GM12878 (cell line): ENCODE results near the gene CATSPERD. TPM values are rescaled to one million over a fixed set of nuclear protein-coding genes. Genes with fewer than 3 reads are reported as not detected.

Source experiments
- ATAC-seq: fragments of 200-7000 bp; cut with Tn5 transposase; 3 replicates; pipeline ENCODE4 v1.9.1; 2020; ENCODE audit warnings: mild to moderate bottlenecking, moderate library complexity
- BruUV-seq: library from RNA; stranded (reverse); fragments of 400-500 nt; replicated peaks from 2 replicates; lab custom pipeline; 2021; lab: Mats Ljungman, UMichigan
- CTCF ChIA-PET: fragments of 300-600 bp; sonication (Branson Sonifier 250); formaldehyde crosslinking; extraction: SDS; loops from one replicate; lab custom pipeline; 2021; ENCODE audit warnings: inconsistent platforms; lab: Yijun Ruan, JAX
- POLR2A ChIA-PET: fragments of 350-600 bp; formaldehyde crosslinking; extraction: SDS; loops from one replicate; lab custom pipeline; 2021; ENCODE audit warnings: inconsistent platforms; lab: Charles Lee
- RAD21 ChIA-PET: fragments of 300-600 bp; sonication (Branson Sonifier 250); formaldehyde crosslinking; loops from one replicate; lab custom pipeline; 2023; ENCODE audit warnings: antibody characterized with exemption; ENCODE audit not compliant: unreplicated experiment; lab: Charles Lee
- SMC1A ChIA-PET: fragments of 300-600 bp; sonication (Branson Sonifier 250); formaldehyde crosslinking; loops from one replicate; lab custom pipeline; 2023; ENCODE audit not compliant: unreplicated experiment, uncharacterized antibody; lab: Charles Lee
- DNase-seq: peaks from one replicate; pipeline ENCODE4 v3.0.0-alpha.2; 2011; ENCODE audit warnings: low read depth, low spot score
- FAIRE-seq: peaks from 3 replicates; lab custom pipeline; 2011; peaks lifted over from hg19 to GRCh38; lab: Jason Lieb, UNC
- H2AFZ ChIP-seq: 2 replicates; pipeline ENCODE4 v1.6.0; 2011; ENCODE audit warnings: low read depth, low read length, control low read depth; ENCODE audit not compliant: control insufficient read depth
- H3K27ac ChIP-seq: 2 replicates; pipeline ENCODE4 v1.5.1; 2011; ENCODE audit warnings: control low read depth; ENCODE audit not compliant: control insufficient read depth, insufficient read depth
- H3K27me3 ChIP-seq, 2 experiments: replicated peaks in 1 of 2; 2 replicates each; pipeline versions ENCODE4 v1.6.0 to v1.6.1; 2011; ENCODE audit warnings: low read length in 1 of 2; ENCODE audit not compliant: control insufficient read depth in 2 of 2, insufficient read depth in 2 of 2
- H3K36me3 ChIP-seq, 2 experiments: 2 replicates each; pipeline ENCODE4 v1.5.1; 2011; ENCODE audit warnings: low read length in 1 of 2; ENCODE audit not compliant: control insufficient read depth in 2 of 2, insufficient read depth in 2 of 2
- H3K4me1 ChIP-seq: 2 replicates; pipeline ENCODE4 v1.6.1; 2011; ENCODE audit warnings: mild to moderate bottlenecking, low read length, moderate library complexity, mixed read lengths; ENCODE audit not compliant: control insufficient read depth, insufficient read depth
- H3K4me2 ChIP-seq: 2 replicates; pipeline ENCODE4 v1.6.0; 2011; ENCODE audit warnings: control low read depth; ENCODE audit not compliant: control insufficient read depth, insufficient read depth
- H3K4me3 ChIP-seq: fragments of 200-600 bp; sonication (generic); 2 replicates; pipeline ENCODE4 v1.5.1; 2016
- H3K79me2 ChIP-seq: 2 replicates; pipeline ENCODE4 v1.6.0; 2011; ENCODE audit warnings: low read length; ENCODE audit not compliant: control insufficient read depth, insufficient read depth
- H3K9ac ChIP-seq: 2 replicates; pipeline ENCODE4 v1.8.0; 2011; ENCODE audit warnings: low read length, control low read depth, mixed read lengths; ENCODE audit not compliant: control insufficient read depth, insufficient read depth
- H3K9me3 ChIP-seq: replicated peaks from 3 replicates; pipeline ENCODE4 v1.5.1; 2011; ENCODE audit warnings: mild to moderate bottlenecking, low read length; ENCODE audit not compliant: control insufficient read depth, insufficient read depth
- H4K20me1 ChIP-seq: 2 replicates; pipeline ENCODE4 v1.6.0; 2011; ENCODE audit not compliant: control insufficient read depth, insufficient read depth
- ATF7 ChIP-seq: fragments of 450-650 bp; IDR thresholded peaks from 2 replicates; pipeline ENCODE4 v1.6.1; 2016; ENCODE audit warnings: low read depth, mild to moderate bottlenecking
- KAT2A ChIP-seq: conservative IDR thresholded peaks from 2 replicates; pipeline ENCODE4 v1.6.1; 2011; ENCODE audit warnings: low read depth, low read length; ENCODE audit not compliant: control insufficient read depth
- KDM1A ChIP-seq: fragments of 200-600 bp; sonication (generic); IDR thresholded peaks from 2 replicates; pipeline ENCODE4 v1.6.1; 2016; ENCODE audit warnings: borderline replicate concordance
- MEF2A ChIP-seq: IDR thresholded peaks from 2 replicates; pipeline ENCODE4 v1.6.1; 2011; ENCODE audit warnings: low read depth, mild to moderate bottlenecking, low read length, moderate library complexity; ENCODE audit not compliant: insufficient read depth
- NBN ChIP-seq: fragments of 450-650 bp; IDR thresholded peaks from 2 replicates; pipeline ENCODE4 v1.6.1; 2016
- NFYA ChIP-seq: IDR thresholded peaks from 2 replicates; pipeline ENCODE4 v1.6.1; 2011; ENCODE audit warnings: low read depth, mild to moderate bottlenecking, low read length, improper control_type of control experiment, borderline replicate concordance
- SIN3A ChIP-seq: IDR thresholded peaks from 2 replicates; pipeline ENCODE4 v1.6.1; 2012; ENCODE audit warnings: low read depth, low read length, improper control_type of control experiment
- ZNF274 ChIP-seq: IDR thresholded peaks from one replicate; pipeline ENCODE4 v1.8.0; 2011; ENCODE audit not compliant: insufficient read length, insufficient read depth
- WGBS: methylation state at CpG from one replicate; pipeline ENCODE4 v1.1.6; 2016; ENCODE audit warnings: low lambda C conversion rate; ENCODE audit not compliant: insufficient replicate concordance, insufficient coverage; ENCODE audit errors: missing lambda C conversion rate; 5-methylcytosine and 5-hydroxymethylcytosine counted together
- in situ Hi-C: fragments of 300-500 bp; cut with MboI; formaldehyde crosslinking; loops from 9 replicates; pipeline ENCODE4 v1.14.3; 2018; ENCODE audit warnings: mixed read lengths
- intact Hi-C: fragments of 100-400 bp; cut with micrococcal nuclease; formaldehyde crosslinking; loops from one replicate; pipeline ENCODE4 v1.14.2; 2022; ENCODE audit not compliant: unreplicated experiment
- polyA plus RNA-seq, 11 experiments: library from polyadenylated mRNA; depleted of rRNA in 4 of 11; unstranded in 6 of 11; stranded (reverse) in 5 of 11; fragments of >200 nt; fragmentation: Nextera tagmentation in 4 of 11; fragmentation: Illumina TruSeq in 1 of 11; extraction: Ambion mirVana in 4 of 11; extraction: Trizol in 1 of 11; gene quantifications; 1 replicate in 1 of 11; 2 replicates in 10 of 11; pipeline versions ENCODE4 v1.2.1 to v1.2.3, GENCODE V29; 2011 to 2016; ENCODE audit warnings: inconsistent platforms in 2 of 11, missing spikeins in 2 of 11, low read depth in 1 of 11
- total RNA-seq, 4 experiments: library from RNA; depleted of rRNA in 3 of 4; stranded (reverse); fragments of >200 nt in 3 of 4; fragmentation: Illumina TruSeq in 1 of 4; extraction: Trizol in 1 of 4; gene quantifications; 2 replicates each; pipeline versions ENCODE4 v1.2.1 to v1.2.3, GENCODE V29; 2013 to 2021
- TF ChIP-seq, protein P1 (sequence below): fragments of 450-650 bp; formaldehyde crosslinking; IDR thresholded peaks from 2 replicates; pipeline ENCODE4 v1.4.0; 2020; ENCODE audit warnings: mild to moderate bottlenecking, moderate library complexity

CATSPERD gene
- total and polyA plus RNA-seq, 10 of the 15 experiments (the other 5 are each of a cell fraction or from before 2014, with no cell fraction given), result 0.02 to 0.38 (median 0.11) TPM; not detected in 5

DNA sequence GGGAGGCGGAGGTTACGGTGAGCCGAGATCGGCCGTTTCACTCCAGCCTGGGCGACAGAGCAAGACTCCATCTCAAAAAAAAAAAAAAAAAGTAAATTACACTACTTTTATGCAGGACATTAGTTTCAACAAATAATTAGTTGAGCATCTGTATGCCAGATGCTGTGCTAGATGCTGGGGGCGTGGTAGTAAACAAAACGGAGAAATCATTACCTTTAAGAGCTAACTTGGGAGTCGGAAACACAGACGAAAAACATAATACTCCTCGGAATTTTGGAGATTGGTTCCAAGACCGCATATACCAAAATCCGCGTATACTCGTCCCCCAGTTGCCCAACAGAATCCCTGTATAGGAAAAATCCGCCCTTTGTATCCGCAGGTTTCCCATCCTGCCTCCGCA is 71.8 kb downstream of the CATSPERD start:
- in situ Hi-C loops, result no loop called here
- H3K4me3 ChIP-seq, result no peak overlapping the region
- intact Hi-C loops, result no loop called here
- no peak for DNase-seq
- H3K9ac ChIP-seq, result no peak overlapping the region
- POLR2A ChIA-PET, result interaction anchor here (0.6 kb wide), 1 partner anchor 8 kb away, joined by 4 read pairs; no protein-coding TSS in a partner anchor
- RAD21 ChIA-PET, result no interaction called here
- no peak for ATAC-seq
- CTCF ChIA-PET, result interaction anchor here (2.1 to 3.6 kb wide), 2 partner anchors 12 to 18 kb away, joined by 7 to 25 read pairs; partner anchors contain the start of gene NRTN
- H3K9me3 ChIP-seq, result no peaks in the 10 kb centered on the region
- no TSS peak for BruUV-seq
- no peak for FAIRE-seq
- peaks cover 4 to 12% of the 10 kb centered on the region in 2 experiments; a peak in 3 of 4 replicates for H3K36me3 ChIP-seq
- SMC1A ChIA-PET, result no interaction called here
- no peaks in the 10 kb centered on the region for H4K20me1 ChIP-seq
- H2AFZ ChIP-seq, result no peak overlapping the region
- peaks cover 3% of the 10 kb centered on the region; the same call in 1 of the 2 replicates for H3K4me1 ChIP-seq
- no peaks in the 10 kb centered on the region for H3K27me3 ChIP-seq
- no peak overlapping the region for H3K4me2 ChIP-seq
- 80% methylated on average over 12 of the region's 18 CpGs for WGBS
- H3K27ac ChIP-seq, result no peak overlapping the region
- TF ChIP-seq MEF2A (no peak), NFYA (no peak), ZNF274 (no peak), KDM1A (no peak), NBN (no peak), KAT2A (no peak), ATF7 (no peak), SIN3A (no peak)
- TF ChIP-seq, protein P1, sequence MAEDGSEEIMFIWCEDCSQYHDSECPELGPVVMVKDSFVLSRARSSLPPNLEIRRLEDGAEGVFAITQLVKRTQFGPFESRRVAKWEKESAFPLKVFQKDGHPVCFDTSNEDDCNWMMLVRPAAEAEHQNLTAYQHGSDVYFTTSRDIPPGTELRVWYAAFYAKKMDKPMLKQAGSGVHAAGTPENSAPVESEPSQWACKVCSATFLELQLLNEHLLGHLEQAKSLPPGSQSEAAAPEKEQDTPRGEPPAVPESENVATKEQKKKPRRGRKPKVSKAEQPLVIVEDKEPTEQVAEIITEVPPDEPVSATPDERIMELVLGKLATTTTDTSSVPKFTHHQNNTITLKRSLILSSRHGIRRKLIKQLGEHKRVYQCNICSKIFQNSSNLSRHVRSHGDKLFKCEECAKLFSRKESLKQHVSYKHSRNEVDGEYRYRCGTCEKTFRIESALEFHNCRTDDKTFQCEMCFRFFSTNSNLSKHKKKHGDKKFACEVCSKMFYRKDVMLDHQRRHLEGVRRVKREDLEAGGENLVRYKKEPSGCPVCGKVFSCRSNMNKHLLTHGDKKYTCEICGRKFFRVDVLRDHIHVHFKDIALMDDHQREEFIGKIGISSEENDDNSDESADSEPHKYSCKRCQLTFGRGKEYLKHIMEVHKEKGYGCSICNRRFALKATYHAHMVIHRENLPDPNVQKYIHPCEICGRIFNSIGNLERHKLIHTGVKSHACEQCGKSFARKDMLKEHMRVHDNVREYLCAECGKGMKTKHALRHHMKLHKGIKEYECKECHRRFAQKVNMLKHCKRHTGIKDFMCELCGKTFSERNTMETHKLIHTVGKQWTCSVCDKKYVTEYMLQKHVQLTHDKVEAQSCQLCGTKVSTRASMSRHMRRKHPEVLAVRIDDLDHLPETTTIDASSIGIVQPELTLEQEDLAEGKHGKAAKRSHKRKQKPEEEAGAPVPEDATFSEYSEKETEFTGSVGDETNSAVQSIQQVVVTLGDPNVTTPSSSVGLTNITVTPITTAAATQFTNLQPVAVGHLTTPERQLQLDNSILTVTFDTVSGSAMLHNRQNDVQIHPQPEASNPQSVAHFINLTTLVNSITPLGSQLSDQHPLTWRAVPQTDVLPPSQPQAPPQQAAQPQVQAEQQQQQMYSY (CRISPR knock-in tag), result no peak
- peaks cover 5% of the 10 kb centered on the region for H3K79me2 ChIP-seq
